Uterus (tissue), 2 donors: ENCODE measurements around the gene LPCAT1.

Source experiments
- POLR2A ChIP-seq, 2 donors: fragments of 450-650 bp; IDR thresholded peaks; one replicate each; pipeline ENCODE4 v1.6.1; 2016; ENCODE audit warnings: antibody characterized with exemption in 2 of 2, mild to moderate bottlenecking in 1 of 2, moderate library complexity in 1 of 2
- TF ChIP-seq, protein P1 (sequence below), 4 experiments: fragments of 200-600 bp in 2 of 4; fragments of 450-650 bp in 2 of 4; sonication (generic) in 2 of 4; IDR thresholded peaks; one replicate each; pipeline ENCODE4 v1.5.1; 2016 to 2019; ENCODE audit warnings: antibody characterized with exemption in 4 of 4, mild to moderate bottlenecking in 2 of 4, moderate library complexity in 1 of 4

DNA sequence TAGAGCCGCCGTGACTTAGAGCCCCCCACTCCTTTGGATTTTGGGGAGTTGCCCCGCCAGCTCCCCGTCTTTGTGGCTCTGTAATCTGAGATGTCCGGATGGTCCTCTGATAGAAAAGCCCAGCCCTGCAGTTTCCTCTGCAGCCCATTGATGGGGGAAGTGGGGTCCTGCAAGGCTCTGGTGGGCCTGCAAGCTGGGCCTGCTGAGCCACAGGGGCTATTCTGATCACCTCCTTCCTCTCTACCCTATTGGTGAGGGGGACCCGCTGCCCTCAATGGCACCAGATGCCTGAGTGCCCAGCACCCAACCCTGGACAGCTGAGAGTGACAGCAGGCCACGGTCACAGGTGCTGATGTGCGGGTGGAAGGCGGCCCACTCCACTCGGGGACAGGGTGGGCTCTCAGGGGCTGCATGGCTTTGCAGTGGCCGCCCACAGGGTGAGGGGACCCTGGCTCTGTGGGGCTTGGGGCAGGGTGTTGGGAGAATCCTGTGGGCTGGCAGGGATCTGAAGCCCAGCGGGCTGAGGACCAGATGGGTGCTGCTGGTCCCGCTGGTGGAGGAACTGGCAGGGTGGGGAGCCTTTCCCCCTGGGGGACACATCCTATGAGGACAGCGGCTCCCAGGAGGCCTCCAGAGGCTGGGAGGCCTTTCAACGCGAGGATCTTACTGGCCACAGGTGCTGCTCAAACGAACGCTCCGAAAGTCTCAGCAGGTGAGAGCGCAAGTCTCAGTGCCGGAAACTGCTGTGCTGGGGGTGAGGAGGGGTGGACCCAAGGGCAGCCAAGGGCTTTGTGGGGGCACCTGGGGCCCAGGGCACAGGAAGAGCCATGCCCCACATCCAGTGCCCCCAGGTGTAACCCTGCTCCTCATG, 30.0 kb upstream of the LPCAT1 start:
- TF ChIP-seq, protein P1, sequence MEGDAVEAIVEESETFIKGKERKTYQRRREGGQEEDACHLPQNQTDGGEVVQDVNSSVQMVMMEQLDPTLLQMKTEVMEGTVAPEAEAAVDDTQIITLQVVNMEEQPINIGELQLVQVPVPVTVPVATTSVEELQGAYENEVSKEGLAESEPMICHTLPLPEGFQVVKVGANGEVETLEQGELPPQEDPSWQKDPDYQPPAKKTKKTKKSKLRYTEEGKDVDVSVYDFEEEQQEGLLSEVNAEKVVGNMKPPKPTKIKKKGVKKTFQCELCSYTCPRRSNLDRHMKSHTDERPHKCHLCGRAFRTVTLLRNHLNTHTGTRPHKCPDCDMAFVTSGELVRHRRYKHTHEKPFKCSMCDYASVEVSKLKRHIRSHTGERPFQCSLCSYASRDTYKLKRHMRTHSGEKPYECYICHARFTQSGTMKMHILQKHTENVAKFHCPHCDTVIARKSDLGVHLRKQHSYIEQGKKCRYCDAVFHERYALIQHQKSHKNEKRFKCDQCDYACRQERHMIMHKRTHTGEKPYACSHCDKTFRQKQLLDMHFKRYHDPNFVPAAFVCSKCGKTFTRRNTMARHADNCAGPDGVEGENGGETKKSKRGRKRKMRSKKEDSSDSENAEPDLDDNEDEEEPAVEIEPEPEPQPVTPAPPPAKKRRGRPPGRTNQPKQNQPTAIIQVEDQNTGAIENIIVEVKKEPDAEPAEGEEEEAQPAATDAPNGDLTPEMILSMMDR (IDR thresholded peaks at IDR 0.05): no peak
- TF ChIP-seq POLR2A (IDR thresholded peaks at IDR 0.05): no peak
